GM19193 (cell line): ENCODE data around the gene SGO1.

Experiments
- POLR2A ChIP-seq: IDR thresholded peaks from 4 replicates; pipeline ENCODE4 v1.6.1; 2011; ENCODE audit not compliant: insufficient read depth, insufficient read length; ENCODE audit errors: extremely low read depth

SGO1 gene

DNA sequence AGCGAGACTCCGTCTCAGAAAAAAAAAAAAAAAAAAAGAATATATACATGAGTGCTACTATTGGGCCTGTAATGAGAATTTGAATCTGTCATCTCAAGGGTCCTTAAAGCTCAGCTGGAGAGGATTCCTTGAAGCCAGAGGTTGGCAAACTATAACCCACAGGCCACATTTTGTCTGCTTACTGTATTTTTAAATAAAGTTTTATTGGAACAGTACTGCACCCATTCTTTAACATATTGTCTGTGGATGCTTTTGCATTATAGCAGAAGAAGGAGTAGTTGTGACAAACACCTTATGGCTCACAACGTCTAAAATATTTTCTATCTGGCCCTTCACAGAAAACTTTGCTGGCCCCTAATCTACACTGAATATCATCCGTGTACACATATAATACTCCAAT is 60.7 kb downstream of the SGO1 start:
- no peak for TF ChIP-seq POLR2A

- no peak for TF ChIP-seq POLR2A
Measured at GRCh38 chr3:20123131-20123652, 62.8 kb downstream of the SGO1 start.

GRCh38 chr3:20121088-20121487 is 64.9 kb downstream of the SGO1 start:
- TF ChIP-seq POLR2A, result no peak
